ENCODE results near the gene GRK1. TPM values are rescaled to one million over a fixed set of nuclear protein-coding genes. Genes with fewer than 3 reads are reported as not detected.

Gene GRK1
- total and polyA plus RNA-seq, 2 experiments from 2014 or later = 0.17 TPM; not detected in 1

DNA sequence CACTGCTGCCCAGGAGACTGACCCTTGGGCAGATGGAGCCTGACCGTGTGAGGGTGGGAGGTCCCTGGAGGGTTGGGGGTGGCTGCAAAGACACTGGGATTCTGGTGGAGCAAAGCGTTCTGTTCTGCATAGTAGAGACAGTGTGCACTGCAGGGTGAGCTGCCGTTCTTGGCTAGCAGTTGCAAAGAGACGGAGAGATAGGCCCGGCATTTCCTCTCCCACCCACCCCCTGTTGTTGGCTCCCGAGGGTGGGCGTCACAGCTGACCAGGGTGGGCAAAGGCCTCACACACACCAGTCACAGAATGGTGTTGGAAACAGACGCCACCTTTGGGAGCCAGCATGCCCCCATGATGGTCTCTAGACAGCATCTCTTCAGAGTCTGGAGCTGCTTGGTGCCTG lies 103.4 kb downstream of the GRK1 start:
- Histone ChIP-seq H3K9me3 (ENCODE audit: low read depth) (no peaks in the 10 kb centered on the region), H4K20me1 (ENCODE audit: insufficient read depth, poor library complexity, severe bottlenecking) (no peaks in the 10 kb centered on the region), H3K9me2 (replicated peaks; ENCODE audit: insufficient read depth) (no peaks in the 10 kb centered on the region), H3K4me1 (ENCODE audit: insufficient read depth) (no peaks in the 10 kb centered on the region), H3K27ac (no peak overlapping the region), H3K4me2 (no peak overlapping the region), H3K79me2 (no peaks in the 10 kb centered on the region), H3K36me3 (replicated peaks; ENCODE audit: insufficient read depth, low read depth) (no peaks in the 10 kb centered on the region), H3K4me3 (no peak overlapping the region), H2AFZ (no peak overlapping the region), H3K27me3 (no peaks in the 10 kb centered on the region)
- no peak for DNase-seq (ENCODE audit: low spot score)
- no peak for TF ChIP-seq EZH2 (IDR thresholded peaks at IDR 0.05; ENCODE audit: borderline replicate concordance)
- TF ChIP-seq, protein P1, sequence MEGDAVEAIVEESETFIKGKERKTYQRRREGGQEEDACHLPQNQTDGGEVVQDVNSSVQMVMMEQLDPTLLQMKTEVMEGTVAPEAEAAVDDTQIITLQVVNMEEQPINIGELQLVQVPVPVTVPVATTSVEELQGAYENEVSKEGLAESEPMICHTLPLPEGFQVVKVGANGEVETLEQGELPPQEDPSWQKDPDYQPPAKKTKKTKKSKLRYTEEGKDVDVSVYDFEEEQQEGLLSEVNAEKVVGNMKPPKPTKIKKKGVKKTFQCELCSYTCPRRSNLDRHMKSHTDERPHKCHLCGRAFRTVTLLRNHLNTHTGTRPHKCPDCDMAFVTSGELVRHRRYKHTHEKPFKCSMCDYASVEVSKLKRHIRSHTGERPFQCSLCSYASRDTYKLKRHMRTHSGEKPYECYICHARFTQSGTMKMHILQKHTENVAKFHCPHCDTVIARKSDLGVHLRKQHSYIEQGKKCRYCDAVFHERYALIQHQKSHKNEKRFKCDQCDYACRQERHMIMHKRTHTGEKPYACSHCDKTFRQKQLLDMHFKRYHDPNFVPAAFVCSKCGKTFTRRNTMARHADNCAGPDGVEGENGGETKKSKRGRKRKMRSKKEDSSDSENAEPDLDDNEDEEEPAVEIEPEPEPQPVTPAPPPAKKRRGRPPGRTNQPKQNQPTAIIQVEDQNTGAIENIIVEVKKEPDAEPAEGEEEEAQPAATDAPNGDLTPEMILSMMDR (IDR thresholded peaks at IDR 0.05; ENCODE audit: poor library complexity) = no peak
- 90% methylated on average over 3 of the region's 8 CpGs for WGBS (ENCODE audit: low lambda C conversion rate, missing lambda C conversion rate)

DNA sequence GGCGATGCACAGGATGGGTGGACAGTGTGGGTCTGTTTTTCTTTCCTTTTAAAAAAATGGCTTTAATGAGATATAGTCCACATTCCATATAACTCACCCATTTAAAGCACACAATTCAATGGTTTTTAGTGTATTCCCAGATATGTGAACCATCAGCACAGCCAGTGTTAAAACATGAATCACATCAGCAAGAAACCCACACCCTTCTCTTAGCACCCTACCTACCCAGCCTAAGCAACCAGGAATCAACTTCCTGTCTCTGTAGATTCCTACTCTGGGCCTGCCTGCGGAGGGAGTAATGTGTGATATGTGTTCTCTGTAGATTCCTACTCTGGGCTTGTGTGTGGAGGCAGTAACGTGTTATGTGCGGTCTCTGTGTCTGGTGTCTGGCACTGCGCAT lies 103.9 kb downstream of the GRK1 start:
- H4K20me1 ChIP-seq (ENCODE audit: insufficient read depth, poor library complexity, severe bottlenecking) = no peaks in the 10 kb centered on the region
- no peaks in the 10 kb centered on the region for H3K4me1 ChIP-seq (ENCODE audit: insufficient read depth)
- H2AFZ ChIP-seq = no peak overlapping the region
- no peaks in the 10 kb centered on the region for H3K27me3 ChIP-seq
- TF ChIP-seq EZH2 (IDR thresholded peaks at IDR 0.05; ENCODE audit: borderline replicate concordance) (no peak), EZH2phosphoT487 (IDR thresholded peaks at IDR 0.05; ENCODE audit: low read depth, severe bottlenecking, unreplicated experiment) (no peak)
- TF ChIP-seq, protein P1 (IDR thresholded peaks at IDR 0.05; ENCODE audit: poor library complexity) = no peak
- H3K27ac ChIP-seq = no peak overlapping the region
- no peaks in the 10 kb centered on the region for H3K9me2 ChIP-seq (replicated peaks; ENCODE audit: insufficient read depth)
- H3K4me2 ChIP-seq = no peak overlapping the region
- no peaks in the 10 kb centered on the region for H3K36me3 ChIP-seq (replicated peaks; ENCODE audit: insufficient read depth, low read depth)
- no peak for DNase-seq (ENCODE audit: low spot score)
- H3K79me2 ChIP-seq = no peaks in the 10 kb centered on the region
- no peaks in the 10 kb centered on the region for H3K9me3 ChIP-seq (ENCODE audit: low read depth)
- H3K4me3 ChIP-seq = no peak overlapping the region
- WGBS (ENCODE audit: low lambda C conversion rate, missing lambda C conversion rate) = 94% methylated on average over 5 of the region's 5 CpGs

DNA sequence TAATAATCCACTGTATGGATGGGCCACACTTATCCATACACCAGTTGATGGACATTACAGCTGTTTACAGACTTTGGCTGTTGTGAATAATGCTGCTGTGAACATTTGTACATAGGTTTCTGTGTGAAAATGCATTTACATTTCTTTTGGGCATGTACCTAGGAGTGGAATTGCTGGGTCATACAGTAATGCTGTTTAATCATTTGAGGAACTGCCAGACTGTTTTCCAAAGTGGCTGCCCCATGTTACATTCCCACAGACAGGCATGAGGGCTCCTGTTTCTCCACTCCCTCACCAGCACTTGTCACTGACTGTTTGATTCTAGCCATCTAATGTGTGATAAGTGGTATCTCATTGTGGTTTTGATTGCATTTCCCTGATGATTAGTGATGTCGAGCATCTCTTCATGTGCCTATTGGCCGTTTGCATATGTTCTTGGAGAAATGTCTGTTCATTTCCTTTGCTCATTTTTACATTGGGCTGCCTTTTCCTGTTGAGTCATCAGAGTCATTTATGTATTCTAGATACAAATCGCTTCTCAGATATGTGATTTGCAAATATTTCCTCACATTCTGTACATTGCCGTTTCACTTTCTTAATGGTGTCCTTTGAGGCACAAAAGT lies 104.8 kb downstream of the GRK1 start:
- no peak overlapping the region for H2AFZ ChIP-seq
- no peak for DNase-seq (ENCODE audit: low spot score)
- H3K79me2 ChIP-seq = no peaks in the 10 kb centered on the region
- H3K27me3 ChIP-seq = no peaks in the 10 kb centered on the region
- no peaks in the 10 kb centered on the region for H3K4me1 ChIP-seq (ENCODE audit: insufficient read depth)
- no peaks in the 10 kb centered on the region for H4K20me1 ChIP-seq (ENCODE audit: insufficient read depth, poor library complexity, severe bottlenecking)
- H3K27ac ChIP-seq = no peak overlapping the region
- no peaks in the 10 kb centered on the region for H3K9me3 ChIP-seq (ENCODE audit: low read depth)
- no peak overlapping the region for H3K4me3 ChIP-seq
- WGBS (ENCODE audit: low lambda C conversion rate, missing lambda C conversion rate) = 62% methylated on average over 4 of the region's 4 CpGs
- no peak for TF ChIP-seq EZH2 (IDR thresholded peaks at IDR 0.05; ENCODE audit: borderline replicate concordance)
- TF ChIP-seq EZH2phosphoT487 (IDR thresholded peaks at IDR 0.05; ENCODE audit: low read depth, severe bottlenecking, unreplicated experiment) = no peak
- TF ChIP-seq, protein P1 (IDR thresholded peaks at IDR 0.05; ENCODE audit: poor library complexity) = no peak
- no peaks in the 10 kb centered on the region for H3K36me3 ChIP-seq (replicated peaks; ENCODE audit: insufficient read depth, low read depth)
- no peaks in the 10 kb centered on the region for H3K9me2 ChIP-seq (replicated peaks; ENCODE audit: insufficient read depth)
- no peak overlapping the region for H3K4me2 ChIP-seq

Data from hepatocyte (in vitro differentiated cells).